GM12875 (cell line): ENCODE data around the gene ARL15.

Experiments used
- H3K4me3 ChIP-seq: one replicate; pipeline ENCODE4 v1.5.1; 2011; ENCODE audit warnings: low read depth, low read length, control low read depth
- TF ChIP-seq, protein P1 (sequence below): IDR thresholded peaks from 2 replicates; pipeline ENCODE4 v1.5.1; 2011; ENCODE audit warnings: low read depth, mild to moderate bottlenecking, control low read depth, inconsistent platforms, low read length, moderate library complexity, borderline replicate concordance; ENCODE audit not compliant: insufficient read depth

Gene ARL15

DNA sequence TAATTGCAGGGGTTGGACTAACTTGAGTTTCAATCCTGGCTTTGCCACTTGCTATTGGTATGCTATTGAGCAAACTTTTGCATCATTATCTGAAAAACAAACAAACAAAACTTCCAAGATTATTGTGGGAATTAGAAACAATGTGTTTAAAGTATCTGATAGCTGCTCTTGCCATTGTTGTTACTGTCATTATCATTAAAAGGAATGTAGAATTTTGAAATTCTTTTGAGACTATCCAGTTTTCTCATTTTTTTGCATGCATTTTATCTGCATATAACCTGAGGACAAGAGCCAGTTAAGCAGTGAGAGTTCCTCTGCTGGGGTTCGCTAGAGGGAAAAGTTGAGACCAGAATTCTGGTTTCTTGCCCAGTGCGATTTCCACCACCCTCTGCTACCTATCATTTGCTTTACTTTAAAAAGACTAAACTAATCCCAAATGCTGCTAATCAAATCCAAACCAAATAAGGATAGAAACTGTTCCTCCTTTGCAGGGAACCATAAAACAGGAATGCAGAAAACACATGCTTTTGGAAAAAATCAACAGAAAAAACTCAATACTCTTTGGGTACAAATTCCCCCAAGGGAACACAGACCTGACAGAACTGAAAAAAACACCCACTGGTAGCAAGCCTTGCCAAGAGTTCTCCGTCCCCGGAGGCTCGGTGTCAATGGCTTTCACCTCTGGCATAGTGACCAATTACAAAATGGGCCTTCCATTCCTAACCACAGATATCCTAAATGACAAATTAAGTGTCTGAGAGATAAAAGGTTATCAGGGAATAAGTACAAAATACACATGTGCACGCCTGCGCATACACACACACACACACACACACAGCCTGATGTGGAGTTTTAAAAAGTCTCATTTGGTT is 373.7 kb downstream of the ARL15 start:
- TF ChIP-seq, protein P1, sequence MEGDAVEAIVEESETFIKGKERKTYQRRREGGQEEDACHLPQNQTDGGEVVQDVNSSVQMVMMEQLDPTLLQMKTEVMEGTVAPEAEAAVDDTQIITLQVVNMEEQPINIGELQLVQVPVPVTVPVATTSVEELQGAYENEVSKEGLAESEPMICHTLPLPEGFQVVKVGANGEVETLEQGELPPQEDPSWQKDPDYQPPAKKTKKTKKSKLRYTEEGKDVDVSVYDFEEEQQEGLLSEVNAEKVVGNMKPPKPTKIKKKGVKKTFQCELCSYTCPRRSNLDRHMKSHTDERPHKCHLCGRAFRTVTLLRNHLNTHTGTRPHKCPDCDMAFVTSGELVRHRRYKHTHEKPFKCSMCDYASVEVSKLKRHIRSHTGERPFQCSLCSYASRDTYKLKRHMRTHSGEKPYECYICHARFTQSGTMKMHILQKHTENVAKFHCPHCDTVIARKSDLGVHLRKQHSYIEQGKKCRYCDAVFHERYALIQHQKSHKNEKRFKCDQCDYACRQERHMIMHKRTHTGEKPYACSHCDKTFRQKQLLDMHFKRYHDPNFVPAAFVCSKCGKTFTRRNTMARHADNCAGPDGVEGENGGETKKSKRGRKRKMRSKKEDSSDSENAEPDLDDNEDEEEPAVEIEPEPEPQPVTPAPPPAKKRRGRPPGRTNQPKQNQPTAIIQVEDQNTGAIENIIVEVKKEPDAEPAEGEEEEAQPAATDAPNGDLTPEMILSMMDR: no peak
- H3K4me3 ChIP-seq: no peak overlapping the region

DNA sequence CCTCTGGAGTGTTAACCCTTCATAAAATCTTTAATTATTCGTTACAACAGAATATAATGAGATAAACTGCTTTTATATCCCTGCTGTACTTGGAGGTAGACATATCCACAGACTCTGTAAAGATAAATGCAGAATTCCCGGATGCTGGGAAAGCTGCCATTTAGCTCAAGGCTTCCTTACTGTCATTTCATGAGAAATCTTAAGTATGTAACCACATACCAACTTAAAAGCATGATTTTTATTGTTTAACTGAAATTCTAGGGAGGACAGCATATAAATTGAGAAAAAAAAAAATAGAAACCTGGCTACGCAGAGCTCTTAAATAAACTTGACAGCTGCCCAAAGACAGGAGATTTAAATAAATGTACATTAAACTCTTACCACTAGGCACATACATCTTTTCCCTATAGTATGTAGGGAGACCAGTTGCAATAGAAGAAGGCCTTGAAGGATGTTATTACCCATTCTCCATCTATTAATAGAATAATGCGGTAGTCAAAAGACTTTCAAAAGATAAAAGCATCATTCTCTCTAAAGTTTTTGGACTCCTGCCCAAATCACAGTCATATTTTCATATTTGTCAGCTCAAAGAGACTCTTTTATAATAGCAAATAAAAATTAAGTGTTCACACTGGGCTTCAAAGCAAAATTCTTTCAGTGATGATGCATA is 376.1 kb downstream of the ARL15 start:
- TF ChIP-seq, protein P1: no peak
- H3K4me3 ChIP-seq: no peak overlapping the region

DNA sequence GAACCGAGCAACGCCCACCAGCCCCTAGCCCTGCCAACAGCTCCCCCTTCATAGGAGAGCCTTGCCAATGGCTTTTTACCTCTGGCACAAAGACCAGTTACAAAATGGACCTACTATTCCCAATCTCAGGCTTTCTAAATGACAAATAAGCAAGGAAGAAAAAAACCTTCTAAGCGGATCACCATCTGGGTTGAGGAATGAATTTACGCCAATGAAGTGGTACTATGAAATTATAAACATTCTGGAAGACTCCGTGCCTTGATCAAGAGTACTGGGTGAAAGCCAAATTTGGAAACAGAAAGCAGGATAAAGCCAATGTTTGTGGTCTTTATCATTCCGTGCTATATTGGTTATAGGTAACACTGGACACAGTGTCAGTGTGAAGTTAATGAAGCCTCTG is 378.0 kb downstream of the ARL15 start:
- H3K4me3 ChIP-seq: no peak overlapping the region
- TF ChIP-seq, protein P1: no peak

DNA sequence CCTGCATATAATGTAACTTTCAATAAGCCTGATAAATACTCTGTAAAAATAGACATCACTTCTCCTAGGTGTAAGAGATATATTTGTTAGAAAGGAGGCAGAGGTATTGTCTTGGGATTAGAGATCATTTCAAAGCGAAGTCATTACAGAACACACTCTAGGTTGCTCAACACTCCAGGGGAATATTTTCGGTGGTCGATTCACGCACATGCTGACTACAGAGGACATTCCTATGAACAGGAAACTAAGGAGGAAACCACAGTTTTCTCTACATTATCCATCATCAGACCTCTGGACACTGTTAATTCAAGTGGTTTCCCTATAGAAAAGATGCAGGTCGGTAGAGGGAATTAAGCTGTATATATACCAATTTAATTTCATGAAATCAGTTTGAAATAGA is 379.9 kb downstream of the ARL15 start:
- H3K4me3 ChIP-seq: no peak overlapping the region
- TF ChIP-seq, protein P1: no peak

DNA sequence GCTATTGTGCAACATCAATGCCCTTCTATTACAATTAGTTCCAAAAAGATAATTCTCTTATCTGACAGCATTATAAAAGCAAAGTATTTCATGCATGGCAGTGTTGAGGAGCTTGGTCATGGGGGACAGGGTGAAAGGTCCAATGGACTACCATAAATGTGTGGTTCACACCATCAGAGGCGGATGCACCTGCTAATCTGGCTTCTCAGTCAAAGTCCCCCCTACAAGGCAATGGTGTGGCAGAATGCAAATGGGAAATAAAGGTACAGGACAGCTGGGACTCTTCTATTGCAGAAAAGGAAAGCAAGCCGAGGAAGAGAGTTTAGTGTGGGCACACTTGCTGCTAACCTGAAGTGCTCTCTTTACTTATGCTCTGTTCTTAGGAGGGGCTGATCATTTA is 380.8 kb downstream of the ARL15 start:
- no peak overlapping the region for H3K4me3 ChIP-seq
- TF ChIP-seq, protein P1: no peak

DNA sequence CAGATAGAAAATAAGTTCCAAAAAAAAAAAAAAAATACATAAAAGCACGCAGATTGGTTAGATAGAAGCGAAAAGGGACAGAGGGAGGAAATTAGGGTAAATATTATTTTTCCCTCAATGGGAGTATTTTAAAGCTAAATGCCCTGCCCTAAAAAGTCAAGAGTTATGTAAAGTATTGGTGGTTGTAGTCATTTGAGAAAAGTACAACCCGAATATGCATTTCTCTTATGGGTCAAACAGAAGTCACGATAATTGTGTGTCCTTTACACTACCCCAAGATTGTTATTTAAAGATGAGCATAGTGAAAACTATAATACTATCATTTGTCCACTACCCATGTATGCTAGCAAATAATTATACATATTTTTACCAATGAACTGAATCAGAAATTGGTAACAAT is 381.2 kb downstream of the ARL15 start:
- TF ChIP-seq, protein P1: no peak
- H3K4me3 ChIP-seq: no peak overlapping the region

DNA sequence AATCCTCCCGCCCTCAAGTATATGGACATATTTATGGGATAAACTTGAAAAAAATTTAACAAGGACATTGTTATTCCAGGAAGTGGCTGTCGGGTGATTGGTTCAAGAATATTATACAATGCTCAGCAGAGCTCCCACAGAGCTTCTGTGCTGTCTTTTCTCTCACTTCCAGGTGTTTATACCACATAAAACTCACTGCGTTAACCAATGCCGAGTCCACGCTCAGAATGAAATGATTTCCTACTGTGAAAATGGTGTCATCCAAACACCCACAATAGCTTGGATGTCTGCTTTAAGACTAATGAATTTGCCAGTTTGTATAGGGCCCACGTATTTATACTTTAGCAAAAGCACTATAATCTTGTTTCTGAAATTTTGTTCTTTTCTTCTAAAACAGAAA is 381.7 kb downstream of the ARL15 start:
- TF ChIP-seq, protein P1: no peak
- no peak overlapping the region for H3K4me3 ChIP-seq
